Dermis blood vessel endothelial cell (primary cell): ENCODE measurements around the gene FOXK1. TPM values are rescaled to one million over a fixed set of nuclear protein-coding genes. Genes with fewer than 3 reads are reported as not detected.
A peak's percentile ranks its signal among the peaks of the same experiment; 100 is the strongest.

Experiments used
- DNase-seq: peaks from one replicate; pipeline ENCODE4 v3.0.0; 2010
- total RNA-seq: library from RNA; depleted of rRNA; stranded (reverse); fragments of >200 nt; gene quantifications from 2 replicates; pipeline ENCODE4 v1.2.3, GENCODE V29; 2014

The FOXK1 gene
- total RNA-seq, 1 donor from 2014 or later: 25.9 TPM

DNA sequence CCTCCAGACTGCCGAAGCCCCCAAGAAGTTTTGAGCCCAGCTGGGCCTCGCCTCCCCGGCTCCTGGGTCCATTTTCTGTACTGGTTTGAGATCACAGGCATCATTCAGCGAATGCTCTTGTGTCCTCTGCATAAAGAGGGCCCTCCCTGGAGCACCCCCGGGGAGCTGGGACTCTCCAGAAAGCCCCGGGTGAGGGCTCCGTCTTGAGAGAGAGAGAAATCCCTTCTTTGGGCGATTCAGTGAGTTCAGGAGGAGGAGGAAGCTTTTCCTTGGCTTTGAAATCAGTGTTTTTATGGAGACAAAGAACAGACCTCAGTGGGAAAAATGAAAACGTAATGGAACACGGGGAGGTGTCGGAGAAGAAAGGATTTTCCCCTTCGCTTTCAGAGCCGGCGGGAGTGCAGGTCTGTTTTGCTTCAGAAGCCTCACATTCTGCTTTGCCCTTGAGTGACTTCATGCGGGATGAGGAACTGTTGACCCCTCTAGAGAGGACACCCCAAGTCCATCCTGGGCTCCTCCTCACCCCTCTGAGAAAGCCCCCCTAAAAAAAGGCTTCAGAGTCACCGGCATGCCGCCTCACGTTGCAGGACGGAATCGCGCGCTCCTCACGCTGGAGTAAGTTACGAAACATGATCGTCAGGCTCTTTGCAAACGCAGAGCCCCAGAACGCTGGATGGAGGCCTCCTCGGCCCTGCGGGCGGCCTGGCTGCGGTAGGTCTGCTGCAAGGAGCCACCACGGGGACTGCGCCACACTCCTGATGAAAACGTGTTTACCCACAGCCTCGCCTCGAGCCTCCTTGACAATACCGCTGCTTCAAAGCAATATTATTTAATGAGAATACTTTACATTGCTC, 84.8 kb downstream of the FOXK1 start:
- DNase-seq: no peak

DNA sequence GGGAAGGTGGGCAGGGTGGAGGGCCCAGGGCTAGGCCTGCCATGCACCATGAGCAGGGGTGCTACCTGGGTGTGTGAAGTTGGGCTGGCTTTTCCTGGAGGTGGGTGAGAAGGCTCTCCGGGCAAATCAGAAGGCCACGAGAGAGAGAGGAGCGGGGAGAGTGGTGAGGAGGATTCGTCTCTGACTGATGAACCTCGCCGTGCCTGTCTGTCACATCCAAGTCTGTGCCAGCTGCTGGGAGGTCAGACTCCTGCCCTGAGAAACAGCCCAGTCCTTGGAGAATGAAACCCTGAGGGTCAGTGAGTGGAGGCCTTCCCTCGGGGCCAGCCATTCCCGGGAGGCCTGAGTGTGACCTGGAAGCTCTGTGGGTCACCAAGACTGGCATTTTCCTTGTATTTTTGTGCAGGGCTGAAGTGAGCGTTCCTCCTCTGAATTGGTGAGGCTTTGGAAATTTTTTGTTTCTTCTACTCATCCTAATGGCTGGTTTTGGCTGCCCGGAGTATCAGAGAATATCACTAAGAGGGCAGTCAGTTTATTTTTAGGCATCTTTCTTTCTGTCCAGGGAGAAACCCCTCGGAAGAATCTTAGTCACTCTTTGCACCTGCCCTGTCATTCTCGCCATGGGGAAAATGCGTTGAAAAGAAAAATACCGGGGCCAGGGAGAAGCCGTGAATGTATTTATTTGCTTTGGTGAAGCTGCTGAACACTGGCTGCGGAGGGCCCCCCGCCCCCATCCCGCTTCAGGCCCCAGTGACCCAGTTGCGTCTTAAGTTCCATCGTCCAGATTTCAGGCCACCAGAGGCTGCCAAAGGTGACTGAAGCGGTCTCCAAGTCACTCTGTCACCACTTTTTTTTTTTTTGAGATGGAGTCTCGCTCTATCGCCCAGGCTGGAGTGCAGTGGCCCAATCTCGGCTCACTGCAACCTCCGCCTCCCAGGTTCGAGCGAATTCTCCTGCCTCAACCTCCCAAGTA, 86.8 kb downstream of the FOXK1 start:
- DNase-seq: no peak

GRCh38 chr7:4769761-4770160, 87.7 kb downstream of the FOXK1 start:
- peak; percentile 68 for DNase-seq

GRCh38 chr7:4770886-4771285, 88.8 kb downstream of the FOXK1 start:
- DNase-seq: no peak

- no peak for DNase-seq
Measured at GRCh38 chr7:4771737-4772136, 89.6 kb downstream of the FOXK1 start.

GRCh38 chr7:4772306-4772705, 90.2 kb downstream of the FOXK1 start:
- no peak for DNase-seq

GRCh38 chr7:4774007-4774406, 91.9 kb downstream of the FOXK1 start:
- DNase-seq: no peak

DNA sequence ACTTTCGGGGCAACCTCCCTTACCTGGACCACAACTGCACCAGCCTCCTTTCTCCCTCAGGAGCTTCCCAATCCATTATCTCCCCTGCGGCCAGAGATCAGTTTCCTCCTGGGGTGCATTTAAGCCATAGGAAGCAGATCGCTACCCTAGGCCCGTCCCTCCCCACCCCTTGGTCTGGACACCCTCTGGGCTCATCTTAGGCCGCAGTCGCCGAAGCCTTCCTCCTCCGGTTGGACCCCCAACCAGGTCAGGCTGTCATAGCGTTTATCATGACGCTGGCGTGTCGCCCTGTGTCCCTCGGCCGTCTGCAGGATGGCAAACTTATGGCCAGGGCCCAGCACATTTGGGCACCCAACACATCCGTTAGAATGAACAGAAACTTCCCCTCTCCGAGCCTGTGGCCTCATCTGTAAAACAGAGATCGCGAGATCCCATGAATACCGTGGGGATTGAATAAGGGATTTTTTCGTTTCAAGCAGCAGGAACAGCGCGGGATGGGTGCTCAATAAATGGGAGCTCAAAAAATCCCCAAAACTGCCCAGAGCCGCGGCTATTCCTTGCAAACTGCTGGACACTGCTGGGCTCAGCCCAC, 92.7 kb downstream of the FOXK1 start:
- peak; percentile 83 for DNase-seq

DNA sequence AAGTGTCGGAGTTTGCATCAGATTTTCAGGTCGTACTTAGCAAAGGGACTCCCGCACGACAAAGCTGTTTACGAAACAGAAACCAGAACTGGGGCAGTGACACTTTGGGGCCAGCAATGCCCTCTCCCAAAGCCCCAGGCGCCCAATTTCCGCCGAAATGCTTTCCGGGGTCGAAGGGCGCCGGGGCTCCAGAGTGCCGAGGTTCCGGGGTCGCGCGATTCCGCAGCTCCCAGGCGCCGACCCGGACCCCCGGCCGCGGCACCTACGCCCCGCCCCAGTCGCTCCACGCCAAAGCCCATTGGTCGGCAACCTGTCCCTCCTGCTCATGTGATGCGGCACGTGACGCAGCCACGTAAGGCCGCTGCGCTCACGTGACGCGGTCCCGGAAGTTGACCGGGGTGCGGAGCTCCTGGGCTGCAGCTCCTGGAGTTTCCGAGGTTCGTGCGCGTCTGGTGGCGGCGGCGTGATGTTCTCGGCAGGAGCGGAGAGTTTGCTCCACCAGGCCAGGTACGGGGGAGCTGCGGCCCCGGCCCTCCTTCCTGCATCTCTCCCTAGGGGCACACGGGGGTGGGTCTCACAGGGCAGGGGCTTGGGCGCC, 93.3 kb downstream of the FOXK1 start, which contains the start of gene AP5Z1:
Gene AP5Z1, plus strand, starts transcription at position 374 of the 598 bp plus-strand sequence. Its CDS starts 93 bp downstream, at position 467.
- peak; percentile 98 for DNase-seq

- peak; percentile 73 for DNase-seq
Measured at GRCh38 chr7:4775848-4776623, 93.9 kb downstream of the FOXK1 start.

GRCh38 chr7:4779118-4779517, 97.0 kb downstream of the FOXK1 start:
- DNase-seq: no peak

DNA sequence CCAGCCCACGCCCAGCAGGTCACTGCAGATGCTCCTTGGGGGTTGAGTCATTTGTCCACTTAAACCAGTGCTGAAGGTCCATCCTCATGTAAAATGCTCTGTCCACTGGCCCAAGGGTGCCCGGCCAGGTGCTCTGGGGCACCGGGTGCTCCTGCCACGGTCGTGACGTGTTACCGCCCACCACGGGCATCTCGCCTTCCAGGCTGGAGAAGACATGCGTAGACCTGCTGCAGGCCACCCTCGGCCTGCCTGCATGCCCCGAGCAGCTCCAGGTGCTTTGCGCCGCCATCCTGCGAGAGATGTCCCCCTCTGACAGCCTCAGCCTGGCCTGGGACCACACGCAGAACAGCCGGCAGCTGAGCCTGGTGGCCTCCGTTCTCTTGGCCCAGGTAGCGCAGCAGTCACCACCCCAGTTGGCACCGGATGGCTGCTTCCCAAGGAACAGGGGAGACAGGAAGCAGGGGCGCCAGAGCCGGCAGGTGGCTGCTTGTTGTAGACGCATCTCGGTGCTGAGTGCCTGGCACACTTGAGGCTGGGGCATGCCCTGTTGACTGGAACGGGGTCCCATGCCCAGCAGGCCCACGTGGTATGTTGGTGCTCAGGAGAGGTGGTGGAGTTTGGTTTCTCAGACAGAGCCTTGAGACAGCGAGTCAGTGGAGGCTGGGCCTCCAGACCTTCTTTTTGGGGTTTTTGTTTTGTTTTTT, 99.4 kb downstream of the FOXK1 start:
- no peak for DNase-seq

DNA sequence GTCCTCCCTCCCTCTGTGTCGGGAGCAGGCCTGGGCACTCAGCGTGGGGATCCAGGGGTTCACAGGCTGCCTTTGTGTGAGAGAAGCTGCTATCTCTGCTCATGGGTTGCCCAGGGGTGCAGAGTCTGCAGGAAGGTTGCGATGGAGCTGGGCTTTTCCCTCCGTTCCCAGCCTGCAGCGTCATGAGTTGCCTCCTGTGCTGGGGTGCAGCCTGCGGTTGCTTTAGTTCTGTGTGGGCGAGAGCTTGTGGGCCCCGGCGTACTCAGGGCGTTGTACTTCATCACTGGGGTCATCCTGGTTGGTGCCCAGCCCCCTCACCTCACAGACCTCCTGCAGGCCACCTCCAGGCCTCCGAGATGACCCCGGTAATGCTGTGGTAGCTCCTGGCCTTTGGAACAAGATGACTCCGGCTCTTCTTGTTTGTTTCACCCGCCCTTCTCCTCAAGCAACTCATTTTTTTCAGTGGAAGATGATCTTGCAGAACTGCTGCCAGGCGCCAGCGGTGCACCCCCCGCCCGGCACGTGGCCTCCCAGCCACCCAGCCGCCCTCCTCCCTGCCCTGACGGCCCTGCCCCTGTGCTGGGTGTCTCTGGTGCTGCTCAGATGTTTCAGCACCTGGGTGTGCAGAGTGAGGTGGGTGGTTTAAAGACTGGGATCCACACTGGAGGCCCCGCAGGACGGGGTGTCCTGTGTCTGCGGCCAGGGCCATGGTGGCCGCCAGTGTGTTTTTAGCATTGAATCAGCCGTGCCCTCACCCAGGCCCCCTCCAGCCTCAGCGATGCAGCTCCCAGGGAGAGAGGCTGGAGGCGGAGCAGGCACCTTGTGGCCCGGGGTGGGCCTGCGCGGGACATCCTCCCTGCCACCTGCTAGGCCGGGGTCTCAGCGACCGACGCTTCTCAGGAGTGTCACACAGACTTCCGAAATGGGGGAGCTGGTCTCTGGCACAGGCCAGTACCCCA, 100.5 kb downstream of the FOXK1 start:
- no peak for DNase-seq

- DNase-seq: no peak
Measured at GRCh38 chr7:4783292-4783652, 101.2 kb downstream of the FOXK1 start.

DNA sequence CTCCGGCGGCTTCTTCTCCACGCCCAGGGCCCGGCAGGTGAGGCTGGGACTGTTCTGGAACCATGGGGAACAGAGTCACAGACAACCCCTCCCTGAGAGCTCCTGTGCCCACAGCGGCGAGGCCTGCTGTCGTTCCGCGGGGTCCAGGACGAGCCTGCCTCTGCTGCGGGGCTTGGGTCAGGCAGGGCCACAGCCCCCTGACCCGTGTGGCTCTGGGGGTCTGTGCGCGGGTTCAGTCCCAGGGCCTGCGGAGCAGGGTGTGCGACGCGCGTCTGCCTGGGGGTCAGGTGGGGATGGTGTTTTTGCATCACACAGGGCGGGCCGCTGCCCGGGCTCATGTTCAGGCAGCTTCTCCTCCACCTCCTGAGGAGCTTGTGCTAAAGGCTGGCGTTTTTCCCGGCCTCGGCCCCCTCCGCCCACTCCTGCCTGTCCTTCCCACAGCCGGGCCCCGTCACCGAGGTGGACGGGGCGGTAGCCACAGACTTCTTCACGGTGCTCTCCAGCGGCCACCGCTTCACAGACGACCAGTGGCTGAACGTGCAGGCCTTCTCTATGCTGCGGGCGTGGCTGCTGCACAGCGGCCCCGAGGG, 101.8 kb downstream of the FOXK1 start:
- DNase-seq: no peak

- DNase-seq: no peak
Measured at GRCh38 chr7:4784799-4785198, 102.7 kb downstream of the FOXK1 start.

DNA sequence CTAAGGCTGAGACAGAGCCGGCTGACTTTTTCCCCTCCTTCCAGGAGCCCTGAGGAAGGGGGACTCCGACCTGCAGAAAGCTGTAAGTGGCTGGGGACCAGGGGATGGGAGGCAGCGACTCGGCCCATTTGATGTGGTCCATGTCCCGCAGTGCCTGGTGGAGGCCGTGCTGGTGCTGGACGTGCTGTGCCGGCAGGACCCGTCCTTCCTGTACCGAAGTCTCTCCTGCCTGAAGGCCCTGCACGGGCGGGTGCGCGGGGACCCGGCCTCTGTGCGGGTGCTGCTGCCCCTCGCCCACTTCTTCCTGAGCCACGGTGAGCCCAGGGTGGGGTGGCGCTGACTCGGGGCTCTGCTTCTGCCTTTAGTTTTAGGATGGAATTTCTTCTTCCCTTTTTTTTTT, 103.3 kb downstream of the FOXK1 start:
- DNase-seq: no peak

GRCh38 chr7:4786015-4786414, 103.9 kb downstream of the FOXK1 start:
- no peak for DNase-seq

DNA sequence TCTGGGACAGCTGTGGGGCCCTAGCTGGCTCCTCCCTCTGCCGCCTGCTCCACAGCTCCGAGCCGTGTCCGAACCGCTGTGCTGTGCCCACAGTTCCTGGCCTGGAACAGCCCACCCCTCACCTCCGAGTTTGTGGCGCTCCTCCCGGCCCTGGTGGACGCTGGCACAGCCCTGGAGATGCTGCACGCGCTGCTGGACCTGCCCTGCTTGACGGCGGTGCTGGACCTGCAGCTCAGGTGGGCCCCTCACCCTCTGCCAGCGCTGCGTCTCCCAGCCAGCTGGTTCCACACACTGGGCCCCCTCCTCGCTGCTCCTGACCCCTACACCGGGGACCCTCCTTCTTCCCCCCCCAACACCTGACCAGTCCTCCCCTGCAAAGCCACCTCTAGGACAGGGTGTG, 105.4 kb downstream of the FOXK1 start:
- no peak for DNase-seq
